Spleen (tissue), 11 donors: ENCODE results near the gene HNRNPUL1. TPM values are rescaled to one million over a fixed set of nuclear protein-coding genes. Genes with fewer than 3 reads are reported as not detected.
A peak's percentile ranks its signal among the peaks of the same experiment; 100 is the strongest.
"Not testable (repeated sequence)": the region's sequence is repeated elsewhere in the genome, so short reads cannot be mapped to it uniquely, and the experiment has no call there.

Experiments
- DNase-seq: peaks from one replicate; pipeline ENCODE4 v3.0.0-alpha.2; 2020
- H3K27ac ChIP-seq, 8 donors: fragments of 200-600 bp; sonication (generic) in 7 of 8; 1 replicate in 4 of 8; 2 replicates in 4 of 8; pipeline versions ENCODE4 v1.5.0 to v1.8.0; 2016 to 2021; ENCODE audit warnings: inconsistent platforms in 4 of 8, mild to moderate bottlenecking in 4 of 8, moderate library complexity in 1 of 8
- H3K27me3 ChIP-seq, 7 donors: fragments of 200-600 bp; sonication (generic) in 6 of 7; replicated peaks in 1 of 7; 1 replicate in 4 of 7; 2 replicates in 3 of 7; pipeline versions ENCODE4 v1.5.0 to v1.8.0; 2016 to 2021; ENCODE audit warnings: inconsistent platforms in 3 of 7, mild to moderate bottlenecking in 1 of 7
- H3K36me3 ChIP-seq, 6 donors: fragments of 200-600 bp; sonication (generic) in 5 of 6; 1 replicate in 4 of 6; 2 replicates in 2 of 6; pipeline versions ENCODE4 v1.5.0 to v1.8.0; 2016 to 2021; ENCODE audit warnings: inconsistent platforms in 2 of 6
- H3K4me1 ChIP-seq, 6 donors: fragments of 200-600 bp; sonication (generic) in 5 of 6; 1 replicate in 3 of 6; 2 replicates in 3 of 6; pipeline versions ENCODE4 v1.5.0 to v1.8.0; 2016 to 2021; ENCODE audit warnings: inconsistent platforms in 3 of 6
- H3K4me3 ChIP-seq, 8 donors: fragments of 200-600 bp; sonication (generic) in 7 of 8; 1 replicate in 4 of 8; 2 replicates in 4 of 8; pipeline versions ENCODE4 v1.5.0 to v1.8.0; 2016 to 2021; ENCODE audit warnings: inconsistent platforms in 4 of 8, mild to moderate bottlenecking in 4 of 8, moderate library complexity in 2 of 8
- H3K9me3 ChIP-seq, 8 donors: fragments of 200-600 bp; sonication (generic) in 7 of 8; 1 replicate in 4 of 8; 2 replicates in 4 of 8; pipeline versions ENCODE4 v1.5.0 to v1.8.0; 2016 to 2021; ENCODE audit warnings: inconsistent platforms in 4 of 8
- POLR2A ChIP-seq, 3 donors: fragments of 450-650 bp; IDR thresholded peaks; one replicate each; pipeline ENCODE4 v1.5.1; 2017; ENCODE audit warnings: antibody characterized with exemption in 3 of 3, mild to moderate bottlenecking in 1 of 3
- POLR2AphosphoS5 ChIP-seq, 3 donors: sonication (generic); formaldehyde crosslinking; IDR thresholded peaks; one replicate each; pipeline ENCODE4 v1.5.1; 2017; ENCODE audit warnings: antibody characterized with exemption in 3 of 3
- WGBS, 5 donors: extraction: QIAGEN DNeasy Blood & Tissue Kit in 3 of 5; methylation state at CpG; one replicate each; pipeline versions ENCODE4 v1.1.5 to v1.1.7; 2013 to 2018; 5-methylcytosine and 5-hydroxymethylcytosine counted together
- intact Hi-C: fragments of 100-400 bp; cut with DNase I; formaldehyde crosslinking; loops from one replicate; pipeline ENCODE4 v1.15.0; 2023; ENCODE audit warnings: low total_unique reads
- polyA plus RNA-seq, 3 donors: library from polyadenylated mRNA; stranded (reverse); fragments of 200-250 nt; gene quantifications; one replicate each; pipeline ENCODE4 v1.2.1, GENCODE V29; 2013
- total RNA-seq, 7 donors: library from RNA; depleted of rRNA in 3 of 7; stranded (reverse); fragments of >200 nt in 3 of 7; fragmentation: NEBNext Ultra II Directional in 4 of 7; extraction: Animal tissue kit (Norgen Biotek cat#: 25700) in 4 of 7; gene quantifications; one replicate each; pipeline versions ENCODE4 v1.1.0 to v1.2.1, GENCODE V29; 2016 to 2021
- TF ChIP-seq, protein P1 (sequence below), 11 experiments: fragments of 200-600 bp in 7 of 11; fragments of 450-650 bp in 4 of 11; sonication (generic) in 4 of 11; IDR thresholded peaks in 8 of 11; conservative IDR thresholded peaks in 3 of 11; 1 replicate in 7 of 11; 2 replicates in 4 of 11; pipeline versions ENCODE4 v1.4.0 to v1.8.0; 2016 to 2021; ENCODE audit warnings: antibody characterized with exemption in 11 of 11, inconsistent platforms in 4 of 11, mild to moderate bottlenecking in 1 of 11
- donor health status: healthy with polysubstance abuse.
- donor health status: DM: no; HTN: no; CAD: no; lungs with moderate emphysema.
- donor health status: DM: no; HTN: no; CAD: no.
- donor health status: Bipolar disorder and iron deficiency.
- donor health status: healthy.
- donor health status: DM: no; HTN: no; CAD: no.
- donor health status: DM: yes; HTN: yes; CAD: no.

HNRNPUL1 gene
- total and polyA plus RNA-seq, 10 donors = 53.9 to 213 (median 164) TPM

DNA sequence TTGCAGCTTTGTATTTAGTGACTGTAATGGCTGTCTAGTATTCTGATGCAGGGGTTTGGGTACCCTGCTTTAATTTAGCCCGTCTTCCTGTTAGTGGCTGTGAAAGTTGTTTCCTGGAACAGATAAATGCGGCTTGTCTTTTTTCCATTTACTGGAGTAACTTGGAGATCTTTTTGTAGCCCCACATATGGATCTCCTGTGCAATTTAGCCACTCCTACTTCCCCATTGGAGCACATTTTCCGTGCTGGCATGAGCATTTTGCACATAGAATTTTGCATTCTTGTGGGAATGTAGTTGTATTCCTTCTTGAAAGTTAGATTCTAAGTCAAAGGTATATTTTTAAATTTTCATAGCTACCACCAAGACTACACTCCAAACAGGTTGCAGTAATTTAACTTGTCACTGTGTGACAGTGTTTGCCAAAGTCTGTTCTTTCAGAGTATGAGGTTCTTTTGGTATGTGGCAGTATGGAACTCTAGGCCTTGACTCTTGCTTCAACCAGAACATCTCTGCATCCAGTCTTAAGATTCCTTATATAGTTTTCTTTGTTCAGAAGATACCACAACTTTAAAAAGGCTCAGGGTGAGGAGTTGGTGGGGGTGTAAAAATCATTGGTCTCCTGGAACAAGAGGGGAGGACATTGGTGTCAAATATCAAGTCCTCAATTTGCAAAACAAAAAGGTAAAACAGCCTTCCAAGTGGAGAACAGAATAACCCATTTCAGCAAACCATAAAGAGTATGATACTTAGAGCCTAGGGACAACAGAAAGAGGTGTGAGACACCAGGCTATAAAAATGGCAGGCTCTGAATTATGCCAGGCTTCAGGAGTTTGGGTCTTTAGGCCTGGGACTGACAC is 24.7 kb downstream of the HNRNPUL1 start:
- H3K9me3 ChIP-seq = no peaks in the 10 kb centered on the region
- intact Hi-C loops = no loop called here
- peaks cover 0 to 6% (median 0%) of the 10 kb centered on the region in 6 donors for H3K4me1 ChIP-seq
- H3K36me3 ChIP-seq = peaks cover 14 to 100% (median 97%) of the 10 kb centered on the region in 6 donors
- H3K4me3 ChIP-seq = no peak overlapping the region
- no peak overlapping the region for H3K27ac ChIP-seq
- TF ChIP-seq, protein P1, sequence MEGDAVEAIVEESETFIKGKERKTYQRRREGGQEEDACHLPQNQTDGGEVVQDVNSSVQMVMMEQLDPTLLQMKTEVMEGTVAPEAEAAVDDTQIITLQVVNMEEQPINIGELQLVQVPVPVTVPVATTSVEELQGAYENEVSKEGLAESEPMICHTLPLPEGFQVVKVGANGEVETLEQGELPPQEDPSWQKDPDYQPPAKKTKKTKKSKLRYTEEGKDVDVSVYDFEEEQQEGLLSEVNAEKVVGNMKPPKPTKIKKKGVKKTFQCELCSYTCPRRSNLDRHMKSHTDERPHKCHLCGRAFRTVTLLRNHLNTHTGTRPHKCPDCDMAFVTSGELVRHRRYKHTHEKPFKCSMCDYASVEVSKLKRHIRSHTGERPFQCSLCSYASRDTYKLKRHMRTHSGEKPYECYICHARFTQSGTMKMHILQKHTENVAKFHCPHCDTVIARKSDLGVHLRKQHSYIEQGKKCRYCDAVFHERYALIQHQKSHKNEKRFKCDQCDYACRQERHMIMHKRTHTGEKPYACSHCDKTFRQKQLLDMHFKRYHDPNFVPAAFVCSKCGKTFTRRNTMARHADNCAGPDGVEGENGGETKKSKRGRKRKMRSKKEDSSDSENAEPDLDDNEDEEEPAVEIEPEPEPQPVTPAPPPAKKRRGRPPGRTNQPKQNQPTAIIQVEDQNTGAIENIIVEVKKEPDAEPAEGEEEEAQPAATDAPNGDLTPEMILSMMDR (IDR thresholded peaks at IDR 0.05 in 8 of 11, conservative IDR thresholded peaks at IDR 0.05 in 3 of 11) = no peak
- TF ChIP-seq POLR2AphosphoS5 (IDR thresholded peaks at IDR 0.05) (no peak), POLR2A (IDR thresholded peaks at IDR 0.05) (no peak)
- WGBS, 5 donors = 86 to 93% (median 88%) methylated on average over 3 of the region's 3 CpGs
- DNase-seq = no peak
- no peaks in the 10 kb centered on the region for H3K27me3 ChIP-seq

DNA sequence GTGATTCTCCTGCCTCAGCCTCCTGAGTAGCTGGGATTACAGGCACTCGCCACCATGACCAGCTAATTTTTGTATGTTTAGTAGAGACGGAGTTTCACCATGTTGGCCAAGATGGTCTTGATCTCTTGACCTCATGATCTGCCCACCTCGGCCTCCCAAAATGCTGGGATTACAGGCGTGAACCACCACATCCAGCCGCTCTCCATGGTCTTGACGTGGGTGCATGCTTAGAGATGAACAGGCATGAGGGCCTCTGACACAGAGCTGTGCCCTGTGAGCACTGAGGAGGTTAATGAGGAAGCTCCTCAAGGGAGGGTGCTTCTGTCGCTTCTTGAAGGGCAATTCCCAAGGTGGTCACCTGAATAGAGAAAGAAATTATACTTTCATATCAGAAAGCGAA is 25.6 kb downstream of the HNRNPUL1 start:
- H3K4me3 ChIP-seq, H3K9me3 ChIP-seq, H3K4me1 ChIP-seq, H3K27me3 ChIP-seq, H3K27ac ChIP-seq, intact Hi-C loops, DNase-seq: not testable (repeated sequence)
- 88 to 97% (median 96%) methylated on average over 8 of the region's 8 CpGs for WGBS, 5 donors
- peaks cover 10 to 100% (median 97%) of the 10 kb centered on the region in 6 donors for H3K36me3 ChIP-seq

DNA sequence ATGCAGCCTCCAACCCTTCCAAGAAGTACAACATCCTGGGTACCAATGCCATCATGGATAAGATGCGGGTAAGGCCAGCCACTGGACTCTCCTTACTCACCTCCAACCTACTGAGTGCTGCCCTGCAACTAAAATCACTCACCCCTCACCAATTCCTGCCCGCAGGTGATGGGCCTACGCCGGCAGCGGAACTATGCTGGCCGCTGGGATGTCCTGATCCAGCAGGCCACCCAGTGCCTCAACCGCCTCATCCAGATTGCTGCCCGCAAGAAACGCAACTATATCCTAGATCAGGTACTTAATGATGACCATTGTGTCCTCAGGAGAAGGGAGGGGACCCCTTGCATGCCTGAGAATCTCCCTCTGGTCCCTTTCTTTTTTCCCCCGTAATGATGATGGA is 30.2 kb downstream of the HNRNPUL1 start:
- peak in 2 of 3 donors; percentile 23 to 48 for TF ChIP-seq POLR2AphosphoS5 (IDR thresholded peaks at IDR 0.05)
- TF ChIP-seq, protein P1 (IDR thresholded peaks at IDR 0.05 in 8 of 11, conservative IDR thresholded peaks at IDR 0.05 in 3 of 11) = no peak
- TF ChIP-seq POLR2A (IDR thresholded peaks at IDR 0.05) = no peak
- Histone ChIP-seq H3K4me1 (peaks cover 22 to 41% (median 35%) of the 10 kb centered on the region in 6 donors), H3K27me3 (no peaks in the 10 kb centered on the region), H3K9me3 (no peaks in the 10 kb centered on the region), H3K36me3 (peaks cover 10 to 100% (median 97%) of the 10 kb centered on the region in 6 donors), H3K4me3 (no peak overlapping the region), H3K27ac (peak overlapping the region in 1 of 8 donors; percentile 1)
- intact Hi-C loops = no loop called here
- WGBS, 5 donors = 95 to 100% (median 98%) methylated on average over 9 to 10 of the region's 10 CpGs
- no peak for DNase-seq

DNA sequence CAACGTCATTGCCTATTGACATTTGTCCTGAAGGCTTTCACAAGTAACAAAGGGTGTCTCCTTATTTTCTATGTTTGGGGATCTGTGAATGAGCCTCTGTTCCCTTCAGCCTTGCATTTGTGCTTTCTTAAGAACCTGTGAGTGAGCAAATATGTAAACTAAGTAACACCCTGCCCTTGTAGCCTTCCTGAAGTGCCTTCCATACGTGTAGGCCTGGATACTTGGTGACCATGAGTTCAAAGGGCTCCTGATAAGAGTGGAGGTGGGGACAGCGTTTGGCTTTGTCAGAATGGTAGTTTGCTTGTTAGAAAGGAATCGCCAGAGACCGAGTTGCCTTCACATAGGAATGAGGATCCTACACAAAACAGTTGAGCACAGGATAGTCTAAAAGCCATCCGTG is 31.3 kb downstream of the HNRNPUL1 start:
- peaks cover 30 to 52% (median 46%) of the 10 kb centered on the region in 6 donors for H3K4me1 ChIP-seq
- no peak for DNase-seq
- intact Hi-C loops = no loop called here
- no peak for TF ChIP-seq POLR2A (IDR thresholded peaks at IDR 0.05)
- no peak for TF ChIP-seq POLR2AphosphoS5 (IDR thresholded peaks at IDR 0.05)
- TF ChIP-seq, protein P1 (IDR thresholded peaks at IDR 0.05 in 8 of 11, conservative IDR thresholded peaks at IDR 0.05 in 3 of 11) = no peak
- H3K9me3 ChIP-seq = no peaks in the 10 kb centered on the region
- H3K36me3 ChIP-seq = peaks cover 10 to 100% (median 91%) of the 10 kb centered on the region in 6 donors
- H3K4me3 ChIP-seq = no peak overlapping the region
- WGBS, 5 donors = 79 to 89% (median 83%) methylated on average over 6 of the region's 6 CpGs
- H3K27ac ChIP-seq = peak overlapping the region in 4 of 8 donors; percentile 92 to 98 (median 96)
- no peaks in the 10 kb centered on the region for H3K27me3 ChIP-seq
